Nephron (organoid): ENCODE measurements around the gene CBX3.
A peak's percentile ranks its signal among the peaks of the same experiment; 100 is the strongest.
"Not testable (repeated sequence)": the region's sequence is repeated elsewhere in the genome, so short reads cannot be mapped to it uniquely, and the experiment has no call there.

Experiments
- H3K27ac Mint-ChIP-seq, 3 experiments: 2 replicates each; pipeline ENCODE4 v1.8.0; 2020; ENCODE audit warnings: mixed read lengths in 3 of 3, mild to moderate bottlenecking in 2 of 3, moderate library complexity in 1 of 3
- H3K27me3 Mint-ChIP-seq: 2 replicates; pipeline ENCODE4 v1.8.0; 2021; ENCODE audit warnings: low read depth, mild to moderate bottlenecking, moderate library complexity, mixed read lengths
- H3K36me3 Mint-ChIP-seq: 2 replicates; pipeline ENCODE4 v1.8.0; 2020; ENCODE audit warnings: low read depth, mixed read lengths
- H3K4me1 Mint-ChIP-seq: 2 replicates; pipeline ENCODE4 v1.8.0; 2020; ENCODE audit warnings: mixed read lengths
- H3K4me3 Mint-ChIP-seq, 3 experiments: 2 replicates each; pipeline ENCODE4 v1.8.0; 2020; ENCODE audit warnings: mild to moderate bottlenecking in 3 of 3, mixed read lengths in 3 of 3, moderate library complexity in 2 of 3
- H3K9me3 Mint-ChIP-seq: 2 replicates; pipeline ENCODE4 v1.8.0; 2020; ENCODE audit warnings: mixed read lengths
- TF ChIP-seq, protein P1 (sequence below), 3 experiments: fragments of 200-600 bp; sonication (generic); IDR thresholded peaks; one replicate each; pipeline ENCODE4 v1.5.0; 2021; ENCODE audit warnings: antibody characterized with exemption in 3 of 3; ENCODE audit not compliant: unreplicated experiment in 3 of 3

Gene CBX3

DNA sequence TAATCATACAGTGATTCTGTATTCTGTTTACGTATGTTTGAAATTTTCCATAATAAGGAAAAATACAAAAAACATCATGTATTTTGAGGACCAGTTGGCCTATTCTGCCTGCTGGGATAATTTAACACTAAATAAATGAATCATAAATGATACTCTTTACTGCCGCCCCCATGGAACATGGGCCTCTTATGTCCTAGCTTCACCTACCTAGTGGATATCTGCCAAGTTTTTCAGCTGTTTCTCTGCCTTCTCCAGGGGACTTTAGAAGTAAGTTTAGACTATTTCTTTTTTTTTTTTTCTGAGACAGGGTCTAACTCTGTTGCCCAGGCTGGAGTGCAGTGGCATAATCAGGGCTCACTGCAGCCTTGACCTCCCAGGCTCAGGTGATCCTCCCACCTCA is 39.1 kb upstream of the CBX3 start:
- H3K27ac Mint-ChIP-seq = no peak overlapping the region
- peaks cover 11% of the 10 kb centered on the region for H3K27me3 Mint-ChIP-seq
- peaks cover 6% of the 10 kb centered on the region for H3K4me1 Mint-ChIP-seq
- TF ChIP-seq, protein P1, sequence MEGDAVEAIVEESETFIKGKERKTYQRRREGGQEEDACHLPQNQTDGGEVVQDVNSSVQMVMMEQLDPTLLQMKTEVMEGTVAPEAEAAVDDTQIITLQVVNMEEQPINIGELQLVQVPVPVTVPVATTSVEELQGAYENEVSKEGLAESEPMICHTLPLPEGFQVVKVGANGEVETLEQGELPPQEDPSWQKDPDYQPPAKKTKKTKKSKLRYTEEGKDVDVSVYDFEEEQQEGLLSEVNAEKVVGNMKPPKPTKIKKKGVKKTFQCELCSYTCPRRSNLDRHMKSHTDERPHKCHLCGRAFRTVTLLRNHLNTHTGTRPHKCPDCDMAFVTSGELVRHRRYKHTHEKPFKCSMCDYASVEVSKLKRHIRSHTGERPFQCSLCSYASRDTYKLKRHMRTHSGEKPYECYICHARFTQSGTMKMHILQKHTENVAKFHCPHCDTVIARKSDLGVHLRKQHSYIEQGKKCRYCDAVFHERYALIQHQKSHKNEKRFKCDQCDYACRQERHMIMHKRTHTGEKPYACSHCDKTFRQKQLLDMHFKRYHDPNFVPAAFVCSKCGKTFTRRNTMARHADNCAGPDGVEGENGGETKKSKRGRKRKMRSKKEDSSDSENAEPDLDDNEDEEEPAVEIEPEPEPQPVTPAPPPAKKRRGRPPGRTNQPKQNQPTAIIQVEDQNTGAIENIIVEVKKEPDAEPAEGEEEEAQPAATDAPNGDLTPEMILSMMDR (IDR thresholded peaks at IDR 0.05; ENCODE audit: unreplicated experiment in 3 of 3) = no peak
- no peak overlapping the region for H3K4me3 Mint-ChIP-seq
- H3K36me3 Mint-ChIP-seq = no peaks in the 10 kb centered on the region
- H3K9me3 Mint-ChIP-seq = no peaks in the 10 kb centered on the region

DNA sequence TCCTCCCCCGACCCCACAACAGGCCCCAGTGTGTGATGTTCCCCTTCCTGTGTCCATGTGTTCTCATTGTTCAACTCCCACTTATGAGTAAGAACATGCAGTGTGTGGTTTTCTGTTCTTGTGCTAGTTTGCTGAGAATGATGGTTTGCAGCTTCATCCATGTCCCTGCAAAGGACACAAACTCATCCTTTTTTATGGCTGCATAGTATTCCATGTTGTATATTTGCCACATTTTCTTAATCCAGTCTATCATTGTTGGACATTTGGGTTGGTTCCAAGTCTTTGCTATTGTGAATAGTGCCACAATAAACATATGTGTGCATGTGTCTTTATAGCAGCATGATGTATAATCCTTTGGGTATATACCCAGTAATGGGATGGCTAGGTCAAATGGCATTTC is 37.7 kb upstream of the CBX3 start:
- not testable (repeated sequence) for H3K27ac Mint-ChIP-seq

DNA sequence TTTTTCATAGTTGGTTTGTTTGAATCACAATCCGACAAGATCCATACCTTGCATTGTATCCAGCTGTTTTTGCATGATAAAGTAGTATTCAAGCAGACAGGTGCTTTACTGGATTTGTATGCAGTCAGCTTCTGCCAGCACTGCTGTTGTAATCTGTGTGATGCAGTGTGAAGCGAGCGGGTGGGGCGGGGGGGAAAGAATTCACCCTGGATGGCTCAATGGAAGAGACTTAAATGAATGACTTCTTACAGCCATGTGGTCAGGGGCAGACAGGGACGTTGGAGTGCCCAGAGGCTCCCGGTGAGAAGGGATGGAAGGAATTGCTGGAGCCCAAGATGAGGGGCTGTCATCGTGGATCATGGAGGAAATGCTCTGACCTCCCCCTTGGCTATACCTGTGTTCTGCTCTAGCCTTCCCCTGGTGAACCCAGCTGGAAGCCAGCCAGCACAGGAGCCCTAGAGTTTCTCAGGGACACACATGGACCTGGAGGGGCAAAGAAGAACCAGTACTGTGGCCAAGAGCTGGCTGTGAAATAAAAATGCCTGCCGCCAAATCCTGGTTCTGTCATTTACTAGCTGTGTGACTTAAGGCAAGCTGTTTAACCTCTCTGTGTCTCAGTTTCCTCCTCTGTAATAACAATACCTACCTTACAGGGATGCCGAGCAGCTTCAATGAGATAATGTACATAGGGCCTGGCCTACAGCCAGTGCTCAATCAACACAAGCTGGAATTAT is 35.4 kb upstream of the CBX3 start:
- Mint-ChIP-seq H3K4me3 (no peak overlapping the region), H3K4me1 (no peaks in the 10 kb centered on the region), H3K9me3 (no peaks in the 10 kb centered on the region), H3K27me3 (peaks cover 6% of the 10 kb centered on the region), H3K36me3 (no peaks in the 10 kb centered on the region), H3K27ac (peak overlapping the region in 1 of 3 experiments; percentile 61)
- TF ChIP-seq, protein P1 (IDR thresholded peaks at IDR 0.05; ENCODE audit: unreplicated experiment in 3 of 3) = no peak

More for the DNA sequence above, 37.7 kb upstream of the CBX3 start:
- H3K4me3 Mint-ChIP-seq, H3K27me3 Mint-ChIP-seq, H3K4me1 Mint-ChIP-seq, H3K36me3 Mint-ChIP-seq, H3K9me3 Mint-ChIP-seq: not testable (repeated sequence)

DNA sequence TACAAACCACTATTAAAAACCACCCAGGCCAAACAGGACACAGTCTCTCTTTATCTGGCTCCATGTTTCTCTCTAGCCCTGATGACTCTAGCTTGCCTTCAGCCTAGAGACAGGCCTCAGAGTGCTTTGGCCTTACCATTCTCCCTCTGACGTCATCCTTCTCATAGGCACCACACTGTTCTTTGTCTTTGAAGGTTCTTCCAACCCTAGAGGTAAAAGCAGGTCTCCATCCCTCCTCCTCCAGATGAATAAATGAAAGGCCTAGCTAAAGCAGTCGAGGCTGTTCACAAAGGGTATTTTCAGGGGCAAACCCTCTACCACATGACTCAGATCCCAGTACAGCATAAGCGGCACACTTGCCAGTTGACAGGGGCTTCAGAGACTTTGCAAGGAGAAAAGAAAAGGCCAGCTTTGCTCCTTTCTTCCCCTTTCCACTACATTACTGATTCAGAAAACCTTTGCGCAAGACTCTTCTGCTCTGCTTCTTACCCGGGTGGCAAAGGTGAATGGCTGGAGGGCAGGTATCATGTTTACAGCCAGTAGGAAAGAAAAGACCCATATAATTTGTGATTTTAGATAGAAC is 34.8 kb upstream of the CBX3 start:
- H3K4me1 Mint-ChIP-seq = no peaks in the 10 kb centered on the region
- peak overlapping the region in 1 of 3 experiments; percentile 61 for H3K27ac Mint-ChIP-seq
- TF ChIP-seq, protein P1 (IDR thresholded peaks at IDR 0.05; ENCODE audit: unreplicated experiment in 3 of 3) = no peak
- H3K4me3 Mint-ChIP-seq = no peak overlapping the region
- peaks cover 6% of the 10 kb centered on the region for H3K27me3 Mint-ChIP-seq
- H3K9me3 Mint-ChIP-seq = no peaks in the 10 kb centered on the region
- peaks cover 3% of the 10 kb centered on the region for H3K36me3 Mint-ChIP-seq

DNA sequence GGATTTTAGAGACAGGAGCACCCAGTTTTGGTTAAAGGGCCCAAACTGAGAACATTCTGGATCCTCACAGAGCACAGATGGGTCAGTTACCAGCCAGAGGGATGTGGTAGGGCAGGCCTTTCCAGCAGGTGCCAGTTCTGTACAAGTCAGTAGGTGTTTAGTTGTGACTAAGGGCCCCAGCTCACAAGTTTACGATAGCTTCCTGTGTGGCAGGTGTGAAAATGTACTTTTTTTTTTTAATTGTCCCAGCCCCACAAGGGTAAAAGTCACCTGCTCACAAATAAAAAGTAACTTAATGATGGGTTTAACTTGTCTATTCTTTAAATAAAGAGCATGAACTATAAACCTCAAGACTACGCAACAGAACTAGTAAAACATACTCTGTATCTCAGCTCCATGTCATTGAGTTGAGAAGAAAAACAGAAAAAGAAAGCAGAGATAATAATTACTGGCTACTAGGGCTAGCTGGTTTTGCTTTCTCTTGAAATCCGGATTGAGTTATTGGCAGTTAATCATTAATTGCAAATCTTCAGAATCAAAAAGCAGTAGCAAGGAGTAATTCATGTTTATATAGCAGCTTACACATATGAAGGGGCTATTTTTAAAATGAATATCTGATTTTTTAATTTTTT is 34.1 kb upstream of the CBX3 start:
- Mint-ChIP-seq H3K27me3 (peaks cover 6% of the 10 kb centered on the region), H3K4me3 (no peak overlapping the region), H3K36me3 (peaks cover 6% of the 10 kb centered on the region), H3K9me3 (peaks cover 3% of the 10 kb centered on the region), H3K4me1 (no peaks in the 10 kb centered on the region), H3K27ac (peak overlapping the region in 1 of 3 experiments; percentile 61)
- TF ChIP-seq, protein P1 (IDR thresholded peaks at IDR 0.05; ENCODE audit: unreplicated experiment in 3 of 3) = no peak

DNA sequence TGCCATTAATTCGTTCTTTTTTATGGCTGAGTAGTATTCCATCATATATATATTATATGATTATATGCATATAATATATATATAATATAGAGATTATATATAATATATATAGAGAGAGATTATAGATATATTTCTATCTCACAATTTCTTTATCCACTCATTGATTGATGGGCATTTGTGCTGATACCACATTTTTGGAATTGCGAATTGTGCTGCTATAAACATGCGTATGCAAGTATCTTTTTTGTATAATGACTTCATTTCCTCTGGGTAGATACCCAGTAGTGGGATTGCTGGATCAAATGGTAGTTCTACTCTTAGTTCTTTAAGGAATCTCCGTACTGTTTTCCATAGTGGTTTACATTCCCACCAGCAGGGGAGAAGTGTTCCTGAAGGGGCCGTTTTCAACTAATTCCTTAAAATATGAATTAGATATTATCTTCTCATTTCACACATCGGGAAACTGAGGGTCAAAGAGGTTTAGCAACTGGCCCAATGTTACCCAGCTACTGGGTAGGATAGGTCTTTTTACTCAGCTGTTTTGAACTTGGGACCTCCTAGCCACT is 33.0 kb upstream of the CBX3 start:
- H3K27me3 Mint-ChIP-seq = peaks cover 6% of the 10 kb centered on the region
- H3K4me3 Mint-ChIP-seq = no peak overlapping the region
- peaks cover 4% of the 10 kb centered on the region for H3K9me3 Mint-ChIP-seq
- TF ChIP-seq, protein P1 (IDR thresholded peaks at IDR 0.05; ENCODE audit: unreplicated experiment in 3 of 3) = no peak
- peaks cover 7% of the 10 kb centered on the region for H3K36me3 Mint-ChIP-seq
- no peak overlapping the region for H3K27ac Mint-ChIP-seq
- H3K4me1 Mint-ChIP-seq = no peaks in the 10 kb centered on the region
